Smooth muscle cell (in vitro differentiated cells): ENCODE results near the gene PRCP. TPM values are rescaled to one million over a fixed set of nuclear protein-coding genes. Genes with fewer than 3 reads are reported as not detected.

ENCODE experiments used
- DNase-seq: peaks from one replicate; lab custom pipeline; 2025; ENCODE audit not compliant: unreplicated experiment; lab: John Stamatoyannopoulos, UW
- H2AFZ ChIP-seq: fragments of 200-600 bp; sonication (generic); 2 replicates; pipeline ENCODE4 v1.6.0; 2016; ENCODE audit warnings: antibody characterized with exemption, low read depth, mild to moderate bottlenecking
- H3F3A ChIP-seq: fragments of 200-600 bp; sonication (generic); 2 replicates; pipeline ENCODE4 v1.6.0; 2017; ENCODE audit warnings: antibody characterized with exemption, low read depth
- H3K27ac ChIP-seq: fragments of 200-600 bp; sonication (generic); 2 replicates; pipeline ENCODE4 v1.5.1; 2016; ENCODE audit warnings: low read depth, mild to moderate bottlenecking
- H3K27me3 ChIP-seq: fragments of 200-600 bp; sonication (generic); 2 replicates; pipeline ENCODE4 v1.6.1; 2016; ENCODE audit warnings: low read depth, mild to moderate bottlenecking
- H3K36me3 ChIP-seq: fragments of 200-600 bp; sonication (generic); 2 replicates; pipeline ENCODE4 v1.5.1; 2016; ENCODE audit warnings: low read depth
- H3K4me1 ChIP-seq: fragments of 200-600 bp; sonication (generic); 2 replicates; pipeline ENCODE4 v1.5.1; 2016; ENCODE audit warnings: low read depth
- H3K4me2 ChIP-seq: fragments of 200-600 bp; sonication (generic); 2 replicates; pipeline ENCODE4 v1.6.0; 2016; ENCODE audit warnings: mild to moderate bottlenecking
- H3K4me3 ChIP-seq: fragments of 200-600 bp; sonication (generic); 2 replicates; pipeline ENCODE4 v1.5.1; 2016; ENCODE audit warnings: mild to moderate bottlenecking
- H3K79me2 ChIP-seq: fragments of 200-600 bp; sonication (generic); 2 replicates; pipeline ENCODE4 v1.6.0; 2016; ENCODE audit warnings: low read depth, mild to moderate bottlenecking
- H3K9ac ChIP-seq: fragments of 200-600 bp; sonication (generic); 2 replicates; pipeline ENCODE4 v1.6.0; 2016; ENCODE audit warnings: low read depth
- H3K9me3 ChIP-seq: fragments of 200-600 bp; sonication (generic); replicated peaks from 2 replicates; pipeline ENCODE4 v1.5.1; 2016; ENCODE audit warnings: low read depth
- H4K20me1 ChIP-seq: fragments of 200-600 bp; sonication (generic); 2 replicates; pipeline ENCODE4 v1.6.0; 2016; ENCODE audit warnings: low read depth
- CTCF ChIP-seq: fragments of 200-600 bp; sonication (generic); IDR thresholded peaks from 2 replicates; pipeline ENCODE4 v1.5.1; 2017; ENCODE audit warnings: borderline replicate concordance, mild to moderate bottlenecking, antibody characterized with exemption; ENCODE audit not compliant: insufficient read depth, poor library complexity, severe bottlenecking
- WGBS: methylation state at CpG from one replicate; pipeline ENCODE4 v1.1.7; 2016; ENCODE audit warnings: low lambda C conversion rate; 5-methylcytosine and 5-hydroxymethylcytosine counted together
- polyA plus RNA-seq: library from polyadenylated mRNA; unstranded; fragments of >200 nt; fragmentation: Nextera tagmentation; extraction: Ambion mirVana; gene quantifications from 2 replicates; pipeline ENCODE4 v1.2.1, GENCODE V29; 2016
- total RNA-seq: library from RNA; depleted of rRNA; stranded (reverse); fragments of >200 nt; gene quantifications from 2 replicates; pipeline ENCODE4 v1.2.3, GENCODE V29; 2014

PRCP gene
- total and polyA plus RNA-seq, 2 experiments from 2014 or later = 78.8 to 84.0 TPM

- Histone ChIP-seq H3K27me3 (no peaks in the 10 kb centered on the region), H3K4me3 (no peak overlapping the region), H2AFZ (no peak overlapping the region), H3K79me2 (peaks cover 9% of the 10 kb centered on the region), H3F3A (no peaks in the 10 kb centered on the region), H3K9me3 (no peaks in the 10 kb centered on the region), H3K4me1 (peaks cover 6% of the 10 kb centered on the region), H3K27ac (no peak overlapping the region), H3K36me3 (no peaks in the 10 kb centered on the region), H3K4me2 (no peak overlapping the region), H4K20me1 (no peaks in the 10 kb centered on the region), H3K9ac (no peak overlapping the region)
- DNase-seq = no peak
- no peak for TF ChIP-seq CTCF
- WGBS = 78% methylated on average over 3 of the region's 3 CpGs
These were observed 3.8 kb upstream of the PRCP start for GRCh38 chr11:82903843-82904586.

- H3F3A ChIP-seq = no peaks in the 10 kb centered on the region
These were observed 2.6 kb upstream of the PRCP start for GRCh38 chr11:82902880-82903279.

GRCh38 chr11:82901922-82902485, 1.8 kb upstream of the PRCP start:
- peak overlapping the region; percentile 93 for H2AFZ ChIP-seq
- H3F3A ChIP-seq = no peaks in the 10 kb centered on the region
- peaks cover 28% of the 10 kb centered on the region for H3K79me2 ChIP-seq
- H3K27ac ChIP-seq = no peak overlapping the region
- no peaks in the 10 kb centered on the region for H3K9me3 ChIP-seq
- no peaks in the 10 kb centered on the region for H3K27me3 ChIP-seq
- peak overlapping the region; percentile 75 for H3K4me3 ChIP-seq
- no peak for TF ChIP-seq CTCF
- DNase-seq = no peak
- H3K4me1 ChIP-seq = peaks cover 7% of the 10 kb centered on the region
- 1% methylated on average over 15 of the region's 15 CpGs for WGBS
- no peaks in the 10 kb centered on the region for H4K20me1 ChIP-seq
- H3K4me2 ChIP-seq = peak overlapping the region; percentile 93
- peak overlapping the region; percentile 9 for H3K9ac ChIP-seq
- H3K36me3 ChIP-seq = no peaks in the 10 kb centered on the region

More at GRCh38 chr11:82902880-82903279, 2.6 kb upstream of the PRCP start:
- H2AFZ ChIP-seq = no peak overlapping the region
- H3K9ac ChIP-seq = no peak overlapping the region
- H3K36me3 ChIP-seq = no peaks in the 10 kb centered on the region
- H3K27me3 ChIP-seq = no peaks in the 10 kb centered on the region
- no peak overlapping the region for H3K27ac ChIP-seq
- peaks cover 20% of the 10 kb centered on the region for H3K79me2 ChIP-seq
- H3K4me2 ChIP-seq = no peak overlapping the region
- TF ChIP-seq CTCF = no peak
- no peaks in the 10 kb centered on the region for H3K9me3 ChIP-seq
- no peaks in the 10 kb centered on the region for H4K20me1 ChIP-seq
- H3K4me3 ChIP-seq = no peak overlapping the region
- peaks cover 7% of the 10 kb centered on the region for H3K4me1 ChIP-seq
- 81% methylated on average over 3 of the region's 3 CpGs for WGBS
- no peak for DNase-seq
